ENCODE data around the gene SLC1A4.

DNA sequence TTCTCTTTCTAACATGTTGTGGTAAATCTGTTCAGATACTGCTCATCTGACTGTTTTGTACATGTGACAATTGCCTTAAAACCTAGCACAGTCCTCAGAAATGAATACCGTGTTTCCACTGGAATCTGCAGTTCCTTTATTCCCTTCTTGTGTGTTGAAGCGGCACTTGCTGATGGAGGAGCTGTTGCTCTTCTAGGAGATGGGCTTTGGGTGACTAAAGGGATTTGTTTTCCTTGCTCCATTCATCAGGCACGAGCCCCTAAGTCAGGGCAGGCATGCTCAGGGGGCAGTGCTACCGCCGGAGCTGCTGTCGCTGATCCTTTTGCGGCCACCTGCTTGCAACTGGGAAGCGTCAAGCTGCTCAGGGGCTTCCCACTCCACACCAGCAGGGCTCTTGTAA lies 34.5 kb downstream of the SLC1A4 start:
- TF ChIP-seq EGR1 (IDR thresholded peaks at IDR 0.05; ENCODE audit: low read depth in 2 of 2) (no peak), RAD21 (IDR thresholded peaks at IDR 0.05) (no peak), YY1 (IDR thresholded peaks at IDR 0.05) (no peak), TAF1 (conservative IDR thresholded peaks at IDR 0.05) (no peak), GABPA (IDR thresholded peaks at IDR 0.05 in 1 of 2, conservative IDR thresholded peaks at IDR 0.05 in 1 of 2) (no peak), SP1 (IDR thresholded peaks at IDR 0.05) (no peak)
- TF ChIP-seq, protein P1, sequence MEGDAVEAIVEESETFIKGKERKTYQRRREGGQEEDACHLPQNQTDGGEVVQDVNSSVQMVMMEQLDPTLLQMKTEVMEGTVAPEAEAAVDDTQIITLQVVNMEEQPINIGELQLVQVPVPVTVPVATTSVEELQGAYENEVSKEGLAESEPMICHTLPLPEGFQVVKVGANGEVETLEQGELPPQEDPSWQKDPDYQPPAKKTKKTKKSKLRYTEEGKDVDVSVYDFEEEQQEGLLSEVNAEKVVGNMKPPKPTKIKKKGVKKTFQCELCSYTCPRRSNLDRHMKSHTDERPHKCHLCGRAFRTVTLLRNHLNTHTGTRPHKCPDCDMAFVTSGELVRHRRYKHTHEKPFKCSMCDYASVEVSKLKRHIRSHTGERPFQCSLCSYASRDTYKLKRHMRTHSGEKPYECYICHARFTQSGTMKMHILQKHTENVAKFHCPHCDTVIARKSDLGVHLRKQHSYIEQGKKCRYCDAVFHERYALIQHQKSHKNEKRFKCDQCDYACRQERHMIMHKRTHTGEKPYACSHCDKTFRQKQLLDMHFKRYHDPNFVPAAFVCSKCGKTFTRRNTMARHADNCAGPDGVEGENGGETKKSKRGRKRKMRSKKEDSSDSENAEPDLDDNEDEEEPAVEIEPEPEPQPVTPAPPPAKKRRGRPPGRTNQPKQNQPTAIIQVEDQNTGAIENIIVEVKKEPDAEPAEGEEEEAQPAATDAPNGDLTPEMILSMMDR (IDR thresholded peaks at IDR 0.05; ENCODE audit: low read depth, low read length, missing input control) = no peak
- TF ChIP-seq, protein P2, sequence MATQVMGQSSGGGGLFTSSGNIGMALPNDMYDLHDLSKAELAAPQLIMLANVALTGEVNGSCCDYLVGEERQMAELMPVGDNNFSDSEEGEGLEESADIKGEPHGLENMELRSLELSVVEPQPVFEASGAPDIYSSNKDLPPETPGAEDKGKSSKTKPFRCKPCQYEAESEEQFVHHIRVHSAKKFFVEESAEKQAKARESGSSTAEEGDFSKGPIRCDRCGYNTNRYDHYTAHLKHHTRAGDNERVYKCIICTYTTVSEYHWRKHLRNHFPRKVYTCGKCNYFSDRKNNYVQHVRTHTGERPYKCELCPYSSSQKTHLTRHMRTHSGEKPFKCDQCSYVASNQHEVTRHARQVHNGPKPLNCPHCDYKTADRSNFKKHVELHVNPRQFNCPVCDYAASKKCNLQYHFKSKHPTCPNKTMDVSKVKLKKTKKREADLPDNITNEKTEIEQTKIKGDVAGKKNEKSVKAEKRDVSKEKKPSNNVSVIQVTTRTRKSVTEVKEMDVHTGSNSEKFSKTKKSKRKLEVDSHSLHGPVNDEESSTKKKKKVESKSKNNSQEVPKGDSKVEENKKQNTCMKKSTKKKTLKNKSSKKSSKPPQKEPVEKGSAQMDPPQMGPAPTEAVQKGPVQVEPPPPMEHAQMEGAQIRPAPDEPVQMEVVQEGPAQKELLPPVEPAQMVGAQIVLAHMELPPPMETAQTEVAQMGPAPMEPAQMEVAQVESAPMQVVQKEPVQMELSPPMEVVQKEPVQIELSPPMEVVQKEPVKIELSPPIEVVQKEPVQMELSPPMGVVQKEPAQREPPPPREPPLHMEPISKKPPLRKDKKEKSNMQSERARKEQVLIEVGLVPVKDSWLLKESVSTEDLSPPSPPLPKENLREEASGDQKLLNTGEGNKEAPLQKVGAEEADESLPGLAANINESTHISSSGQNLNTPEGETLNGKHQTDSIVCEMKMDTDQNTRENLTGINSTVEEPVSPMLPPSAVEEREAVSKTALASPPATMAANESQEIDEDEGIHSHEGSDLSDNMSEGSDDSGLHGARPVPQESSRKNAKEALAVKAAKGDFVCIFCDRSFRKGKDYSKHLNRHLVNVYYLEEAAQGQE (IDR thresholded peaks at IDR 0.05) = no peak

Measured in liver (tissue), 3 donors.